ENCODE measurements around the gene BAIAP2L2. TPM values are rescaled to one million over a fixed set of nuclear protein-coding genes. Genes with fewer than 3 reads are reported as not detected.

Gene BAIAP2L2
- total and polyA plus RNA-seq, 7 donors, result 0.16 to 48.7 (median 0.71) TPM

GRCh38 chr22:38136607-38137006 lies 26.1 kb upstream of the BAIAP2L2 start:
- no peaks in the 10 kb centered on the region for H3K9me3 ChIP-seq
- intact Hi-C loops (cut with DNase I), result no loop called here
- no peak for TF ChIP-seq POLR2AphosphoS5 (IDR thresholded peaks at IDR 0.05)
- TF ChIP-seq POLR2A (IDR thresholded peaks at IDR 0.05), result no peak
- TF ChIP-seq EP300 (IDR thresholded peaks at IDR 0.05), result no peak
- no peak for TF ChIP-seq CTCF (IDR thresholded peaks at IDR 0.05)
- no peak for DNase-seq
- H3K4me3 ChIP-seq, result no peak overlapping the region
- peaks cover 0 to 3% (median 0%) of the 10 kb centered on the region in 4 donors for H3K4me1 ChIP-seq
- WGBS, 2 donors, result 97 to 98% methylated on average over 1 of the region's 1 CpG
- no peak overlapping the region for H3K27ac ChIP-seq
- no peaks in the 10 kb centered on the region for H3K27me3 ChIP-seq
- peaks cover 0 to 38% (median 3%) of the 10 kb centered on the region in 4 donors for H3K36me3 ChIP-seq

GRCh38 chr22:38135133-38135706 lies 24.7 kb upstream of the BAIAP2L2 start:
- WGBS, 2 donors, result 90 to 92% methylated on average over 4 of the region's 4 CpGs
- TF ChIP-seq POLR2AphosphoS5 (IDR thresholded peaks at IDR 0.05) (no peak), CTCF (IDR thresholded peaks at IDR 0.05) (no peak), POLR2A (IDR thresholded peaks at IDR 0.05) (no peak), EP300 (IDR thresholded peaks at IDR 0.05) (no peak)
- no peak overlapping the region for H3K4me3 ChIP-seq
- H3K9me3 ChIP-seq, result no peaks in the 10 kb centered on the region
- H3K36me3 ChIP-seq, result peaks cover 0 to 38% (median 3%) of the 10 kb centered on the region in 4 donors
- intact Hi-C loops (cut with DNase I), result no loop called here
- peaks cover 0 to 3% (median 0%) of the 10 kb centered on the region in 4 donors for H3K4me1 ChIP-seq
- DNase-seq, result peak; percentile 37
- no peaks in the 10 kb centered on the region for H3K27me3 ChIP-seq
- no peak overlapping the region for H3K27ac ChIP-seq

- no peaks in the 10 kb centered on the region for H3K9me3 ChIP-seq
- no peak for DNase-seq
- peaks cover 0 to 3% (median 0%) of the 10 kb centered on the region in 4 donors for H3K4me1 ChIP-seq
- peaks cover 0 to 40% (median 3%) of the 10 kb centered on the region in 4 donors for H3K36me3 ChIP-seq
- H3K27me3 ChIP-seq, result no peaks in the 10 kb centered on the region
- WGBS, 2 donors, result 98 to 99% methylated on average over 4 of the region's 4 CpGs
- no peak for TF ChIP-seq EP300 (IDR thresholded peaks at IDR 0.05)
- TF ChIP-seq CTCF (IDR thresholded peaks at IDR 0.05), result no peak
- intact Hi-C loops (cut with DNase I), result no loop called here
- H3K4me3 ChIP-seq, result no peak overlapping the region
- H3K27ac ChIP-seq, result no peak overlapping the region
These were observed 22.8 kb upstream of the BAIAP2L2 start for GRCh38 chr22:38133331-38133730.

- no peaks in the 10 kb centered on the region for H3K27me3 ChIP-seq
- WGBS, 2 donors, result 93 to 96% methylated on average over 28 of the region's 28 CpGs
- DNase-seq, result no peak
- peaks cover 0 to 3% (median 0%) of the 10 kb centered on the region in 4 donors for H3K4me1 ChIP-seq
- H3K27ac ChIP-seq, result no peak overlapping the region
- H3K9me3 ChIP-seq, result no peaks in the 10 kb centered on the region
- no peak for TF ChIP-seq POLR2AphosphoS5 (IDR thresholded peaks at IDR 0.05)
- no peak for TF ChIP-seq EP300 (IDR thresholded peaks at IDR 0.05)
- no peak for TF ChIP-seq POLR2A (IDR thresholded peaks at IDR 0.05)
- TF ChIP-seq CTCF (IDR thresholded peaks at IDR 0.05), result no peak
- H3K36me3 ChIP-seq, result peaks cover 0 to 43% (median 2%) of the 10 kb centered on the region in 4 donors
- intact Hi-C loops (cut with DNase I), result no loop called here
- H3K4me3 ChIP-seq, result no peak overlapping the region
These were observed 22.3 kb upstream of the BAIAP2L2 start for GRCh38 chr22:38132794-38133193.

GRCh38 chr22:38132136-38132535 lies 21.7 kb upstream of the BAIAP2L2 start:
- 89 to 94% methylated on average over 7 of the region's 7 CpGs for WGBS, 2 donors
- Histone ChIP-seq H3K9me3 (no peaks in the 10 kb centered on the region), H3K4me3 (no peak overlapping the region), H3K27me3 (no peaks in the 10 kb centered on the region), H3K27ac (no peak overlapping the region), H3K4me1 (peaks cover 0 to 3% (median 0%) of the 10 kb centered on the region in 4 donors), H3K36me3 (peaks cover 0 to 43% (median 2%) of the 10 kb centered on the region in 4 donors)
- TF ChIP-seq POLR2A (IDR thresholded peaks at IDR 0.05), result no peak
- no peak for TF ChIP-seq POLR2AphosphoS5 (IDR thresholded peaks at IDR 0.05)
- no peak for TF ChIP-seq CTCF (IDR thresholded peaks at IDR 0.05)
- no peak for TF ChIP-seq EP300 (IDR thresholded peaks at IDR 0.05)
- no peak for DNase-seq
- intact Hi-C loops (cut with DNase I), result no loop called here
